Measurements from ENCODE around the gene ATP2B2.

GRCh38 chr3:10500717-10501663 lies 4.4 kb downstream of the ATP2B2 start:
- TF ChIP-seq, protein P1, sequence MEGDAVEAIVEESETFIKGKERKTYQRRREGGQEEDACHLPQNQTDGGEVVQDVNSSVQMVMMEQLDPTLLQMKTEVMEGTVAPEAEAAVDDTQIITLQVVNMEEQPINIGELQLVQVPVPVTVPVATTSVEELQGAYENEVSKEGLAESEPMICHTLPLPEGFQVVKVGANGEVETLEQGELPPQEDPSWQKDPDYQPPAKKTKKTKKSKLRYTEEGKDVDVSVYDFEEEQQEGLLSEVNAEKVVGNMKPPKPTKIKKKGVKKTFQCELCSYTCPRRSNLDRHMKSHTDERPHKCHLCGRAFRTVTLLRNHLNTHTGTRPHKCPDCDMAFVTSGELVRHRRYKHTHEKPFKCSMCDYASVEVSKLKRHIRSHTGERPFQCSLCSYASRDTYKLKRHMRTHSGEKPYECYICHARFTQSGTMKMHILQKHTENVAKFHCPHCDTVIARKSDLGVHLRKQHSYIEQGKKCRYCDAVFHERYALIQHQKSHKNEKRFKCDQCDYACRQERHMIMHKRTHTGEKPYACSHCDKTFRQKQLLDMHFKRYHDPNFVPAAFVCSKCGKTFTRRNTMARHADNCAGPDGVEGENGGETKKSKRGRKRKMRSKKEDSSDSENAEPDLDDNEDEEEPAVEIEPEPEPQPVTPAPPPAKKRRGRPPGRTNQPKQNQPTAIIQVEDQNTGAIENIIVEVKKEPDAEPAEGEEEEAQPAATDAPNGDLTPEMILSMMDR (IDR thresholded peaks at IDR 0.05; ENCODE audit: poor library complexity): no peak
- TF ChIP-seq EZH2 (IDR thresholded peaks at IDR 0.05; ENCODE audit: borderline replicate concordance): no peak
